HepG2 (cell line): Measurements from ENCODE around the gene SLC51B. TPM values are rescaled to one million over a fixed set of nuclear protein-coding genes. Genes with fewer than 3 reads are reported as not detected.
A peak's percentile ranks its signal among the peaks of the same experiment; 100 is the strongest.

ENCODE experiments used
- ATAC-seq: fragments of 200-7000 bp; cut with Tn5 transposase; 3 replicates; pipeline ENCODE4 v1.9.1; 2020; ENCODE audit warnings: mild to moderate bottlenecking, moderate library complexity
- BruUV-seq: library from RNA; stranded (reverse); fragments of 400-500 nt; replicated peaks from 2 replicates; lab custom pipeline; 2021; lab: Mats Ljungman, UMichigan
- CTCF ChIA-PET: fragments of 300-600 bp; formaldehyde crosslinking; extraction: SDS; loops from one replicate; lab custom pipeline; 2021; ENCODE audit warnings: low total read pairs, inconsistent platforms, low intra/inter-chr PET ratio; lab: Yijun Ruan, JAX
- POLR2A ChIA-PET: fragments of 350-600 bp; sonication (Branson Sonifier 250); formaldehyde crosslinking; loops from one replicate; lab custom pipeline; 2020; ENCODE audit warnings: antibody characterized with exemption, inconsistent platforms; lab: Yijun Ruan, JAX
- DNase-seq: peaks from one replicate; pipeline ENCODE4 v3.0.0-alpha.2; 2015; ENCODE audit warnings: low spot score
- FAIRE-seq: peaks from 3 replicates; lab custom pipeline; 2011; peaks lifted over from hg19 to GRCh38; lab: Jason Lieb, UNC
- H2AFZ ChIP-seq: one replicate; pipeline ENCODE4 v1.6.1; 2011; ENCODE audit warnings: low read length, inconsistent platforms
- H3K27ac ChIP-seq: fragments of 300-600 bp; 3 replicates; pipeline ENCODE4 v1.8.0; 2011; ENCODE audit warnings: mixed run types, mild to moderate bottlenecking, mixed read lengths, low read length, inconsistent platforms; ENCODE audit not compliant: insufficient read depth; ENCODE audit errors: extremely low read length
- H3K27me3 ChIP-seq, 2 experiments: fragments of 200-600 bp in 1 of 2; 2 replicates in 1 of 2; 3 replicates in 1 of 2; pipeline versions ENCODE4 v1.6.0 to v1.8.0; 2011; ENCODE audit warnings: low read length in 2 of 2, mild to moderate bottlenecking in 2 of 2, moderate library complexity in 2 of 2, inconsistent platforms in 1 of 2; ENCODE audit not compliant: insufficient read depth in 2 of 2, control insufficient read depth in 1 of 2
- H3K36me3 ChIP-seq, 2 experiments: fragments of 200-600 bp in 1 of 2; replicated peaks in 1 of 2; 2 replicates in 1 of 2; 3 replicates in 1 of 2; pipeline versions ENCODE4 v1.5.1 to v1.8.0; 2011; ENCODE audit warnings: low read length in 2 of 2, inconsistent platforms in 1 of 2; ENCODE audit not compliant: insufficient read depth in 2 of 2, control insufficient read depth in 1 of 2
- H3K4me1 ChIP-seq: 2 replicates; pipeline ENCODE4 v1.5.1; 2012; ENCODE audit warnings: low read length, inconsistent platforms; ENCODE audit not compliant: insufficient read depth
- H3K4me2 ChIP-seq: 2 replicates; pipeline ENCODE4 v1.6.0; 2011; ENCODE audit warnings: low read depth, low read length, inconsistent platforms
- H3K4me3 ChIP-seq, 3 experiments: fragments of 200-600 bp in 1 of 3; sonication (generic), shearing (Covaris generic) in 1 of 3; replicated peaks in 1 of 3; 2 replicates each; pipeline ENCODE4 v1.5.1; 2011 to 2016; ENCODE audit warnings: low read length in 3 of 3, inconsistent platforms in 2 of 3, low read depth in 2 of 3, mild to moderate bottlenecking in 2 of 3, control low read depth in 1 of 3, mixed read lengths in 1 of 3; ENCODE audit not compliant: insufficient read depth in 1 of 3
- H3K79me2 ChIP-seq: one replicate; pipeline ENCODE4 v1.6.1; 2011; ENCODE audit warnings: low read length, inconsistent platforms; ENCODE audit not compliant: insufficient read depth
- H3K9ac ChIP-seq: 2 replicates; pipeline ENCODE4 v1.6.0; 2011; ENCODE audit warnings: mild to moderate bottlenecking, low read depth, low read length, inconsistent platforms; ENCODE audit not compliant: insufficient read depth
- H3K9me3 ChIP-seq: 2 replicates; pipeline ENCODE4 v1.5.1; 2012; ENCODE audit warnings: mild to moderate bottlenecking, low read length
- H4K20me1 ChIP-seq: 2 replicates; pipeline ENCODE4 v1.6.0; 2011; ENCODE audit warnings: inconsistent platforms, mild to moderate bottlenecking, low read length, moderate library complexity; ENCODE audit not compliant: insufficient read depth
- EP300 ChIP-seq, 3 experiments: sonication (generic) in 1 of 3; formaldehyde crosslinking in 1 of 3; IDR thresholded peaks; 2 replicates each; pipeline versions ENCODE4 v1.5.1 to v1.6.1; 2011 to 2020; ENCODE audit warnings: low read depth in 2 of 3, low read length in 2 of 3, borderline replicate concordance in 1 of 3, improper control_type of control experiment in 1 of 3, mild to moderate bottlenecking in 1 of 3, missing genetic modification reagents in 1 of 3, moderate library complexity in 1 of 3
- FOSL2 ChIP-seq: sonication (generic); formaldehyde crosslinking; IDR thresholded peaks from 2 replicates; pipeline ENCODE4 v1.4.0; 2020; ENCODE audit warnings: missing genetic modification reagents
- HNF4A ChIP-seq: sonication (generic); formaldehyde crosslinking; IDR thresholded peaks from 2 replicates; pipeline ENCODE4 v1.4.0; 2020; ENCODE audit warnings: missing genetic modification reagents
- NFE2L2 ChIP-seq: fragments of 150-350 bp; IDR thresholded peaks from 2 replicates; pipeline ENCODE4 v1.6.1; 2014; ENCODE audit warnings: low read length
- SAP130 ChIP-seq: IDR thresholded peaks from 2 replicates; pipeline ENCODE4 v1.6.1; 2016; ENCODE audit warnings: low read depth
- TBX3 ChIP-seq: fragments of 450-650 bp; IDR thresholded peaks from 2 replicates; pipeline ENCODE4 v1.6.1; 2017; ENCODE audit warnings: antibody characterized with exemption, mild to moderate bottlenecking, inconsistent platforms, borderline replicate concordance
- TEAD3 ChIP-seq: optimal IDR thresholded peaks from 2 replicates; pipeline ENCODE3; 2016; ENCODE audit warnings: borderline replicate concordance
- TFAP4 ChIP-seq: sonication (generic); IDR thresholded peaks from 2 replicates; pipeline ENCODE4 v1.6.1; 2016; ENCODE audit warnings: low read depth, borderline replicate concordance
- ZBTB37 ChIP-seq: sonication (generic); formaldehyde crosslinking; IDR thresholded peaks from 2 replicates; pipeline ENCODE4 v1.4.0; 2020; ENCODE audit warnings: mild to moderate bottlenecking, missing genetic modification reagents
- ZBTB38 ChIP-seq: sonication (generic); formaldehyde crosslinking; IDR thresholded peaks from 2 replicates; pipeline ENCODE4 v1.5.1; 2020; ENCODE audit warnings: mild to moderate bottlenecking, missing genetic modification reagents
- ZNF3 ChIP-seq: IDR thresholded peaks from 2 replicates; pipeline ENCODE4 v1.7.0; 2017; ENCODE audit warnings: inconsistent platforms
- WGBS: methylation state at CpG from one replicate; pipeline ENCODE4 v1.1.6; 2017; ENCODE audit warnings: low lambda C conversion rate; 5-methylcytosine and 5-hydroxymethylcytosine counted together
- in situ Hi-C: cut with HindIII; loops from 2 replicates; pipeline ENCODE4 v1.10.0; 2017; ENCODE audit warnings: low pct_unique_long_range_greater_than_20kb; ENCODE audit not compliant: extremely low pct_ligation_motif_present
- intact Hi-C: fragments of 100-400 bp; cut with micrococcal nuclease; formaldehyde crosslinking; loops from one replicate; pipeline ENCODE4 v1.10.0; 2022; ENCODE audit not compliant: unreplicated experiment
- polyA plus RNA-seq, 8 experiments: library from polyadenylated mRNA; depleted of rRNA in 3 of 8; stranded (reverse) in 7 of 8; unstranded in 1 of 8; fragments of >200 nt; fragmentation: Illumina TruSeq in 4 of 8; extraction: Trizol in 4 of 8; gene quantifications; 2 replicates each; pipeline versions ENCODE4 v1.2.1 to v1.2.3, GENCODE V29; 2011 to 2016; ENCODE audit warnings: low read depth in 4 of 8, missing spikeins in 1 of 8, mixed read lengths in 1 of 8; ENCODE audit not compliant: insufficient read depth in 1 of 8
- total RNA-seq, 5 experiments: library from RNA; depleted of rRNA; stranded (reverse); fragments of >200 nt; fragmentation: Illumina TruSeq; extraction: Trizol; gene quantifications; 2 replicates each; pipeline ENCODE4 v1.2.3, GENCODE V29; 2016; ENCODE audit warnings: low read depth in 1 of 5

SLC51B gene
- total and polyA plus RNA-seq, 2 of the 13 experiments (the other 11 are each of a cell fraction or from before 2014, with no cell fraction given), result 14.9 to 17.1 TPM

GRCh38 chr15:65084500-65085206 is 39.5 kb downstream of the SLC51B start:
- Histone ChIP-seq H3K36me3 (no peaks in the 10 kb centered on the region), H3K27me3 (peaks cover 0 to 21% of the 10 kb centered on the region in 2 experiments; a peak in 2 of 5 replicates), H3K4me3 (no peak overlapping the region), H3K9ac (no peak overlapping the region), H2AFZ (no peak overlapping the region), H3K79me2 (no peaks in the 10 kb centered on the region), H3K27ac (no peak overlapping the region), H3K9me3 (no peaks in the 10 kb centered on the region), H3K4me2 (no peak overlapping the region), H3K4me1 (peaks cover 98% of the 10 kb centered on the region), H4K20me1 (no peaks in the 10 kb centered on the region)
- DNase-seq (peak; percentile 49), ATAC-seq (no peak), FAIRE-seq (no peak)
- POLR2A ChIA-PET, result interaction anchor here (0.5 to 1.8 kb wide), 4 partner anchors 11 to 39 kb away, joined by 3 to 6 read pairs (median 4); partner anchors contain the start of gene SLC51B
- no peak for TF ChIP-seq ZBTB38 (CRISPR knock-in tag)
- no peak for TF ChIP-seq ZBTB37 (CRISPR knock-in tag)
- peak; percentile 29; the same call in 1 of the 2 replicates for TF ChIP-seq NFE2L2
- peak; percentile 12 for TF ChIP-seq TEAD3
- TF ChIP-seq TBX3, result peak; percentile 35; the same call in 1 of the 2 replicates
- peak; percentile 27; the same call in 1 of the 2 replicates for TF ChIP-seq TFAP4
- TF ChIP-seq SAP130 (CRISPR knock-in tag), result peak; percentile 31; the same call in 1 of the 2 replicates
- TF ChIP-seq HNF4A (CRISPR knock-in tag), result 0 out of 2 replicates have a peak, but pooled peaks have one; percentile 25
- TF ChIP-seq EP300 (IDR thresholded peaks at IDR 0.05; ENCODE audit: low read depth in 2 of 2, low read length in 2 of 2), result no peak
- 0 out of 2 replicates have a peak, but pooled peaks have one; percentile 31 for TF ChIP-seq EP300 (CRISPR knock-in tag; IDR thresholded peaks at IDR 0.05; ENCODE audit: borderline replicate concordance)
- peak; percentile 86 for TF ChIP-seq FOSL2 (CRISPR knock-in tag)
- no peak for TF ChIP-seq ZNF3 (CRISPR knock-in tag)
- CTCF ChIA-PET, result interaction anchor here (2.8 to 6.7 kb wide), 3 partner anchors 29 to 51 kb away, joined by 10 to 54 read pairs (median 34); no protein-coding TSS in a partner anchor
- WGBS, result 29% methylated on average over 4 of the region's 7 CpGs
- in situ Hi-C loops, result loop anchor here (5.0 to 10.0 kb wide), 2 partner anchors 32 to 50 kb away; no protein-coding TSS in a partner anchor
- intact Hi-C loops, result no loop called here
- BruUV-seq, result no TSS peak
